Hematopoietic multipotent progenitor cell treated with erythropoietin and hydrocortisone succinate and interleukin-3 and kit ligand, for 4 days (in vitro differentiated cells): ENCODE measurements around the gene ERC2.

Experiments
- DNase-seq: peaks from one replicate; pipeline ENCODE4 v3.0.0-alpha.2; 2015

ERC2 gene

DNA sequence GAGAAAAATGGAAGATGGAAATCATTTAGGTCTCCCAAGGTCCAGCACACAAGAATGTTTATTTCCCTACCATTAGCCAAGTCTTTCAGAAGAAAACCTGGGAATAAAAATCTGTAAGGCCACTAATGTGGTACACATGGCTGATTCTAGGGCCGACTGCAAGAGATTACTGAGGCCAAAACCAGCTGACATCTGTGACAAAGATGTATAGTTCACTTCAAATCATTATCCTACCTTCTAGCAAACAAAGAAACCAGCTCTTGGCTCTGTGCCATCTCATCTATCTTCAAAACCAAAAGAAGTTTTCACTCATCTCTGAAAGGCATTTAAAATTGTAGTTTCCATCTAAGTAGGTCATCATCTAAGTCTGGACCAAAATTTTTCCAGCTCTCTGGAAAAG lies 43.9 kb downstream of the ERC2 start:
- DNase-seq: no peak

DNA sequence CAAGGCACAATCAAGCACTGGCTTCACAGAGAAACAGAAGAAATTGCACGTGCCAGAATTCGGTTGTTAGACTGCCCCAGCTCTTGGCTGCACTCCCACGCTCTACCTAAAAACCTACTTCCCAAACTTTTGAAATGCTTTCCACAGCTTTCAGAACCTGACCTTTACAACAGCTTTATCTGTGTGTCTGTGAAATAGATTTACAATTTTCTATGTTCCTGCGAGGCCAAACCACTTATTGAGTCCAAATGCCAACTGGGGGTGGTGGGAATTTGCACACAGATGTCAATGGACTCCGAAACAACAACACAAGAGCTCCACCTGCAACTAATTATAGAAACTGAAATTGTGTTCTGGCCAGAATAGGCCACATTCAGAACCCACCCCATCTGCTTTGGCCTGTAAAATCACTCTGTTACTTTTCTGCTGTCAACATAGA lies 44.6 kb downstream of the ERC2 start:
- no peak for DNase-seq

DNA sequence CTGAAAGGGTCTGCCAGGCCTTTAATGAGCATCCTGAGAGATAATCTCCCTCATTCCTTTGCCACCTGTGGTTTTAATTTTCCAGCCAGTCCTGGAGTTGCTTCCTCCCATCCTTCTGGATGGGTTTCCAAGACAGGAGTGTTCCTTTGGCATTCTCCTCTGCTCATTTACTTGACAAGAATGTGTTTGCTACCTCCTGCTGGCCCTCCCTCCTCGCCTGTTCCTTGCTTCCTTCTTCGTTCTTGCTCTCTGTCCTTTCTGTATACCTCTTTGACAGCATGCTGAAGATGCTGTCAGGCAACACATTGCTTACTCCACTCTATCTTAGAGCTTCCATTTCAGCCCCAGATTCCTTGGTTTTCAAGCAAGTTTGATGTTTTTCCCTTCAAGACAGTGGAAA lies 46.0 kb downstream of the ERC2 start:
- no peak for DNase-seq

DNA sequence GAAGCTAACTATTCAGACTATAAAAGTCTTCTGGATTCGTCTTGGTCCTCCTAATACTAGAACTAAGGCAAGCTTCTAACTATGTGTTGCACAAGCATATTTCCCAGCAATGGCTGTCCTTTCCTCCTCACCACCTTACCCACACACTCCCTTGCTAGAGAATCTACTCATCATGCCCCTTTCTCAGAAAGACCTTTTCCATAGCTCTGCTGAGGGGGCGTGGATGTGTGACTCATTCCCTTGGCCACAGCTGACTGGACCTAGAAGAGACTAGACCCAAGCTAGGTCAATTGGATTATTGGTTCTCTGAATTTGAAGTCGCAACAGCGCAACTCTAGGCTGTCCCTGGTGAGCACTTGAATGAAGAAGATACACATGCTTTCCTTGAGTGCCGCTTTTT lies 47.1 kb downstream of the ERC2 start:
- DNase-seq: no peak

DNA sequence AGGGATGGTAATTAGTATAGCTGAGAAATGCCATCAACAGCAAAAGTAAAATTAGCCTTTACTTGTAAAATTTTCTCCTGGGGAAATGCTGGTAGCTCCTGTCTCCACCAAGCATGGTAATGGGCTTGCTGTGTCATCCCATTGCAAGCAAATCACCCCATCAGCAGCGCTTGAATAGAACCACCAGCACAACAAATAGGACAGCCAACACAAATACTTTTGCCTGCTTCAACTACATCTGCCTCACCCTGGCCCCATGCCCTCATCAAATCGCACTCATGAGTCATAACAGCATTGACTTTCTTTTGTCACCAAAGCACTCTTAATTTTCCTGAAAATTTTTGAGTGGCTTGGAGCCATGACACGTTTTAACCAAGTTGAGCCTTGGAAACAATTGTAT lies 52.6 kb downstream of the ERC2 start:
- no peak for DNase-seq

DNA sequence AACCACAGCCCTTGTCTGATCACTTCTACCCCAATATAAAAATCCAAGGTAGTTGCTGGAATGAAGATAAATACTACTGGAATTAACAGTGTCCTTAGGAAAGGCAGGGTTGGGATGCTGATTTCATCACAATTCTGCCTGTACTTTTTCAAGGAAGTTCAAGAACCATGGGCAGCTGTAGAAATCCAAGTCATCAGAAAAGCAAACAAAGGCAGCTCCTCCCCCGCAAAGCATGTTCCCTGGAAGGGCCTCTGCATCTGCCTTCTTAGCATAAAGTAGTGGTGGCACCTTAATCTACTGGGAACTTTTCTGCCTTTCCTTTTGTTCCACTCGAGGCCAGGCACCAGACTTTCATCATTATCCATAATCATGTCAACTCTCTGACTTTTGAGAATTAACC lies 54.4 kb downstream of the ERC2 start:
- DNase-seq: no peak

DNA sequence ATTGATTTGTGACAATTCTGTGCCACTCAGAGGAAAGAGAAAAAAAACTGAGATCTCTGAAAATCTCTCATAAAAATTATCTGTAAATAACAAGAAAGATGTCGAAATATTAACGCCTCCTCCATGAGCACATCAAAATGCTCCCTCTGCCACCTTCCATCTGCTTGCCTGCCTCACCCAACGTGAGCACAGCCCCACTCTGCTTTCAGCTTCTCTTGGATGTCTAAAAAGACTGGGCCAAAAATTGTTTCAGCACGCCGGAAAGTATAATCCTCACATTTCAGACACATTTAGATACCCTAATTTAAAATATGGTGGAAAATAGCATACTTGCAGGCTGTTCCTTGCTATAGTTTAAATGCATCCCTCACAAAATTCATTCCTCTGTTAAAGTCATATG lies 57.1 kb downstream of the ERC2 start:
- no peak for DNase-seq

DNA sequence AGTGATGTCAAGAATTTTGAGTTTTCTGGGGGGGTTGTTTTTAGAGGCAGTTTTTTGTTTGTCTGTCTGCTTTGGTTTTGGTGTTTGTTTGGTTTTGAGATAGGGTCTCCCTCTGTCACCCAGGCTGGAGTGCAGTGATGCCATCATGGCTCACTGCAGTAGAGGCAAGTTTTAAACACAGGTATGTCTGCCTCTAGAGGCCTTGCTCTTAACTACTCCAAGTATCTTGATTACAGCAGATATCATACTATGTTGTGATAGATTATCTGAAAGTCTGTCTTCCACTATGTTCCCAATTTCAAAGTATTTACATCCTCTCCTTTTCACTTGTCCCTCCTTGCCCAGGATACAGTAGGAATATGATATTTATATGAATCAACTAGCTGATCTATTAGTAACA lies 57.7 kb downstream of the ERC2 start:
- no peak for DNase-seq

DNA sequence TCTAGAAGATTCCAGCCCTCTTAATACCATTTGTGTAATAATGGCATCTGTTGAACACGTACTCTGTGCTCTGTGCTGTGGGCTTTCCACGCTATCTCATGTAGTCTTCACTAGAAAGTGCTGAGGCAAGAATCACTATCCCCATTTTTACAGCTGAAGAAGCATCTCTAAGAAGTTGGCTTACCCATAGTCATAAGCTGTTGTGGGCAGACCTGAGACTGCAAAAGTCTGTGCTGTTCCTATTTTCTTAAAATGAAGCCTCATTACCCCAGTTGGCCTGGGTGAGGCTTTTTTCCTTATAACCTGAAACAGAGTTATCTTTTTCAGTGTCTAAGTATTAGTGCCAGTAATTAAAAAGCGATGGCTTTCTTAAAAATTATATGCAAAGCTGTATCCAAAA lies 58.5 kb downstream of the ERC2 start:
- no peak for DNase-seq

DNA sequence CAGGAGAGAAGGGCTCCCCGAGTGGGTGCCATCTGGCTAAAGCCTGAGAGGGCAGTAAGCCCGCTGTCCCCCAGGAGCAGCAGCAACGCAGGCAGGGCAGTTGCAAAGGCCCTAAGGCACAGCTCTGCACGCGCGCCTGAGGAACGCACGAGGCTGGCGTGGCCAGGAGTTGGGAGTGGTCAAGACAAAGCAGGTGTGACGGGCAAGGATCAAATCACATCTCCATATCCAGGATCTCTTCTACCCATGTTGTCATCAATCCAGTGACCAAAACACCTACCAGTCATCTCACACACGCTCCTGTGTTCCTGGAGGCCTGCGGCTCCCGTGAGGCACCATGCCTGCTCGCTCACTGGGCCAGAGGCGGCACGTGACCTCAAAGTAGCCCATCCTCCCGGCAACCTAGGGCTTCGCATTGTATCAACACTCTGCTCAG lies 59.5 kb downstream of the ERC2 start:
- no peak for DNase-seq

DNA sequence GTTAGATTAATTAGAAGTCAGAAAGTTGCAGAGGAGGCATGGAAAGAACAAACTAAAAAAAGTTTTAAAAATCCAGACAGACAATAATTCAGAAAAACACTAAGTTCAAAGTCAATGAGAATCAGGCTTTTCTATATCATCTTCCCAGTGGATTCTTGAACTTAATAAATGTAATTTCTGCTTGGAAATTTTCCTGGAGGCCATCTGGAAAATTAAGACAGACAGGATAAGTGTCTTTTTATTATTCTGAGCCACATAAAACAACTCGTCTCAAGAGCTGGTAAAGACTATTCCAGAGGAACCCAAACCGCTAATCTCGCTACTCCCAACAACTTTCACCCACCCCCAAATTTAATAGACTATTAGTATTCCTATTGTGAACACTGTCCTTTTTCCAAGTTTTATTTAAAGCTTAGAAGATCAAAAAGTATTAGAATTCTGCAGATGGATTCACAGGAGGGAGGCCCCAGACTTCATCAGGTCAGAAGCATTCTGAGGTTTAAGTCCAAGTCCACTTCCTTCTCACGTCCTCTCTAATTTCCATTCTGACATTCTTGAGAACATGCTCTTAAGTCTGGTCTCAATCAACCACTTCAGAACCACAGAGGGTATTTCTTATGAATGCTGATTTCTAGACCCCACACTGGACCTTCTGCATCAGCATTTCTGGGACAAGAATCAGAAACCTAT lies 61.3 kb downstream of the ERC2 start:
- DNase-seq: no peak

DNA sequence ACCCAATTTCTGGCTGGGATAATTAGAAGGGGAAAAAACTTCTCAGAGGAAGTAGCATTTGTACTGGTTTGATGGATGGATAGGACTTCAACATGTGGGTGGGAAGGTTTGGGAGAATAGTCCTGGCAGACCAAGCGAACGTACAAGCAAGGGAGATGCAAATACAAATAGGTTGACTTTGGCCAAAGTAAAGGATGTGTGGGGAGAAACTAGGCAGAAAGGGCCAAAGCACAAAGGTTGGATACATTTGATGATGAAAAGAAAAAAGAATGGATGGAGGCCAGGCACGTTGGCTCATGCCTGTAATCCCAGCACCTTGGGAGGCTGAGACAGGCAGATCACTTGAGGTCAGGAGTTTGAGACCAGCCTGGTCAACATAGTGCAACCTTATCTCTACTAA lies 63.4 kb downstream of the ERC2 start:
- no peak for DNase-seq

DNA sequence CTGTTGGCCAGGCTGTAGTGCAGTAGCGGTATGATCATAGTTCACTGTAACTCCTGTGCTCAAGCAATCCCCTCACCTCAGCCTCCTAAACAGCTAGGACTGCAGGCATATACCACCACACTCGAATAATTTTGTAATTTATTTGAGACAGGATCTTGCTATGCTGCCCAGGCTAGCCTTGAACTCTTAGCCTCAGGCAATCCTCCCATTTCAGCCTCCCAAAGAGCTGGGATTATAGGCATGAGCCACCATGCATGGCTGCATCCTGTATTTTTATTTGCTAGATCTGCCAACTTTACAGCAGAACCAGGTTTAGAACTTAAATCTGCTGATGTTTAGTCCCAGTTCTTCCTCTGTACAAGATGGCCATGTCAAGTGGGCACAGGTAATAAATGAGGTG lies 69.6 kb downstream of the ERC2 start:
- no peak for DNase-seq

DNA sequence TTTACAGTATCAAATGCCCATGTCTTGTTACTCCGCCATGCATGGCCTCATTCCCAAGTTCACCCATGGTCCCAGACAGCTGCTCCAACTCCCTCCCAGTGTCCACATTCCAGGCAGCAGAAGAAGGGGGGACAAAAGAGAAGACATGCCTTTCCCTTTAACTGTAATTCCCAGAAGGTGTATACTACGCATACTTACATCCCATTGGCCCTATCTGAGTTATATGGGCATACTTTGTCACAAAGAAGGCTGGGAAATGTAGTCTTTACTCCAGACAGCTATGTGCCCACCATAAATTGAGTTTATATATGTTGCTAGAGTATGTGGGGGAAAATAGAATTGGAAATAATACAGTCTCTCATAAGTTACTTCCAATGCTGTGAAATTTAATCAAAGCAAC lies 70.5 kb downstream of the ERC2 start:
- no peak for DNase-seq

DNA sequence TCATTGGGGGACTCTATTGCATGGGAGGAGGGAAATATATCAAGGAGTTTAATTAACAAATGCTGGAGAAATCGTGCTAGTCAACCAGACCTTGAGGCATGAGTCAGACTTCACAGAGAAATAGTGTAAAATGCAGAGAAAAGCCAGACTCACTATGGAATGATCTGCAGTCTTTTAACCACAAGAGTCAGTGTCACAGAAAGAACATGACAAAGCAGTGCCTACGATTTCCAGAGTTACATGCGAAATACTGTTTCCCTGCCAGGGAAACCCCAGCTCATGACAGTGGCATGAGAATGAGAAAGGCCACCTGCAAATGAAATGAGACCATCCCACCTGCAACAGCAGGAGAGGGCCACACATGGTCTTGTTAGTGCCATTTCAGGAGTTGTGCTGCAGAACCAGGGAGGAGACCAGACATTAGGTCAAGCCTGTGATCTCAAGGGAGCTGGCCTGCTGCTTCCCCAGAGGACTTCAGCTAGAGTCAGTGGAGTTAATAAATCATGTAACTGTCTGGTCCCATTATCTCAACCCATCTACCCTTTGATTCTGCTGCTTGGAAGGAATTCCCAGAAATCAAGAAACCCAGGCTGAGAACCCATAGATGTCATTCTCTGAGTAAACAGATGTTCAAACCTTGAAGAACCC lies 79.0 kb downstream of the ERC2 start:
- DNase-seq: no peak

DNA sequence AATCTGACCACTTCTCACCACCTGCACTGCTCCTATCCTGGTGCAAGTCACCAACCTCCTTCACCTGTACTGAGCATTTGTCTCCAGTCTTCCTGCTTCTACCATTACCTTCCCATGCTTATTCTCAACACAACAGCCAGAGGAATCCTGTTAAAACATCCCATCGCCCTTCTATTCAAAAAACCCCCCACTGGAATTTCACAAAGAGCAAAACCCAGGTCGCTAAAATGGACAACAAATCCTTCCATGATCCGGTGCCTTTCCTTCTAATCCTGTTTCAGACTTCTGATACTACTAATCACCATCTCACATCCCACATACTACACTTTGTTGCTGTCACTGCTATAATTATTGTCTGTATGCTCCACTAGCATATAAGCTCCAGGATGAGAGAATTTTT lies 85.2 kb downstream of the ERC2 start:
- DNase-seq: no peak

DNA sequence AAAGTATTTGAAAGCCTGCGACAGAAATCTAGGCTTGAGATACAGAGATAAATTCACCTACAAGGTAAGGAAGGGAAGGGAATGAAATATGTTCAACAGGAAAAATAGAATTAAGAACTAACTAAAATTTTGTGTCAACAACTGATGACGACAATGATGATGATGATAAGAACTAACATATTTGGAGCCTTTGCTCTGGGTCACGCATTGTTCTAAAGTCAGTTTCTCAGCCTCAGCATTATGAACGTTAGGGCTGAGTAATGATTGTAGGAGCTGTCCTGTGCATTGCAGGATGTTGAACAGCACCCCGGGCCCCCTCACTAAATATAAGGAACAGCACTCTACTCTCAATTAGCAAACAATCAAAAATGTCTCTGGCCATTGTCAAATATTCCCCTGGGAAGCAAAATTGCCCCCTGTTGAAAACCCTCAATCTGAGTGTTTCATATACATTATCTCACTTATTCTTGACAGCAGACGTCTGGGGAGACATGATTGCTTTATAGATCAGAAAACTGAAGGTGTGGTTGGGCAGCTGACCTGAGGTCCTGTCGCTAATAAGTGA lies 88.5 kb downstream of the ERC2 start:
- no peak for DNase-seq

DNA sequence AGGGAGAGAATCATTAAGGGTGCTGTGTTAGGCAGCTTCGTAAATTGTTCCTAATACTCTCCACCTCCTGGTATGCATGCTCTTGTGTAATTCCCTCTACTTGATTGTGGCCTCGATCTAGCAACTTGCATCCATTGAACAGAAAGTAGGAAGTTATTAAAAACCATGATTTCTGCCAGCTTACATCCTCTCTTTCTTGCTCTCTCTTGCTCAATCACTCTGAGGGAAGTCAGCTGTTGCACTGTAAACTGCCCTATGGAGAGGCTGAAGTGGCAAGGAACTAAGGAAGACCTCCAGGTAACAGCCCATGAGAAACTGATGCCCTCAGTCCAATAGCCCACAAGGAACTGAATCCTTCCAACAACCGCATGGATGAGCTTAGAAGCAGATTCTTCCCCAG lies 92.6 kb downstream of the ERC2 start:
- DNase-seq: peak; percentile 22

DNA sequence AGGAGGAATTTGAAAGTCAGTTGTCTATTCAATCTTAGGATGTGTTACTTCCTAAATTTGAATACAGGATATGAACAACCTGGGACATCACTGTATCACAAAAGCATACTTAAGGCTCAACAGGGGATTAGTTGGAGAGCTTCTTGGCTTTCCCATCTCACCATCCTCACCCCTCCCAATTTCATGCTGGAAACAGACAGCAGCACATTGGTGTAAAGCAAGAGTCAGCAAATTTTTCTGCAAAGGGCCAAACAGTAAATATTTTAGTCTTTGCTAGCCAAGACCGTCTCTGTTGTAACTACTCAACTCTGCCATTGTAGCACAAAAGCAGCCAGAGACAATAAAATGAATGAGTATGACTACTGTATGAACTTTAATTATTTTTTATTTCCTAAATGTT lies 94.9 kb downstream of the ERC2 start:
- no peak for DNase-seq

DNA sequence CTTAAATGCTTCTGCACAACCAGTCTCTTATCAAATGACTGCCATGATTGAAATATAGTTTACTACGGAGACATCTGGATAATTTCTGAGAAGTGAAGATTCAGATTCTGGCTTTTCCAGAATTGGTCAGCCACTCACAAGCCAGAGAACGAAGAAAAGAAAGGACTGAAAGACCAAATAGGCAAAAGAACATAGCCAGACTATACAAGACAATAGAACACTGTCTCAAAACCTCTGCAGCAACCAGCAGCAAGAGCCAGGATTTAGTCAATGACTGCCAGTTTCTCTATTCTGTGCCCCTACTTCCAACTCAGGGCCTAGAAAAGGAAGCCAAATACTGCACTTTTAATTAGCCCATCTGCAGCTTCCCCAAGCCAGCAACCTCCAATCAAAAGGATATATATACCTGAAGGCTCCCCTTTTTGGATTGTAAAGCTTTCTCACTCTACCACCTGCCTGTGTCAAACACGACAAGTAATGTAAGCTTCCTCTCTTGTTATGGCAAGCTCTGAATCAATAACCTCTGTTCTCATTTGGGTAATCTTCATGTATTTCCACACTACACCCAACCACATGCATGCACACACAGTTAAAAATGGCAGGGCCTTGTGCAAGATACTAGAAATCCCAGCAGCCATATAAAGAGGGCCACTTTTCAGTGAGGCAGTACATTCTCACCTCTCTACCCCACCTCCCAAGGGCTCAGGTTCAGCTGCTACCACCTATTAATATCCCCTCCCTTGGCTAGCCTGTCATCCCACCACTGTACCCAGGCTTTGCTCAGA lies 97.1 kb downstream of the ERC2 start:
- DNase-seq: no peak

DNA sequence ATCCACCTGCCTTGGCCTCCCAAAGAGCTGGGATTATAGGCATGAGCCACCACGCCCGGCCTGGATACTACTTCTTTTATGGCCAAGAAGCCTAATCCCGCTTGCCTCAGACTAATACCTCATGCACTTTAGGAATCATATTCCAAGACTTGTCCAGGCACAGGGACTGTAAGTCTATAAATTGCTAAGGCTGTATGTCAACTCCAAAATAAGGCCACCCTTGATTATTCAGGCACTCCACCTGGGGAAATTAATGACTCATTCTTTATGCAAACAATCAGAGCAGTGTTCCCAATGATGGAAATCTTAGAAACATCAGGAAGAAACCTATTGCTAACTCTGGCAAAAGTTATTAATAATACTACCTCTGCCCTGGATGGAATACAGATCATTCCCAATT lies 98.4 kb downstream of the ERC2 start:
- DNase-seq: no peak

DNA sequence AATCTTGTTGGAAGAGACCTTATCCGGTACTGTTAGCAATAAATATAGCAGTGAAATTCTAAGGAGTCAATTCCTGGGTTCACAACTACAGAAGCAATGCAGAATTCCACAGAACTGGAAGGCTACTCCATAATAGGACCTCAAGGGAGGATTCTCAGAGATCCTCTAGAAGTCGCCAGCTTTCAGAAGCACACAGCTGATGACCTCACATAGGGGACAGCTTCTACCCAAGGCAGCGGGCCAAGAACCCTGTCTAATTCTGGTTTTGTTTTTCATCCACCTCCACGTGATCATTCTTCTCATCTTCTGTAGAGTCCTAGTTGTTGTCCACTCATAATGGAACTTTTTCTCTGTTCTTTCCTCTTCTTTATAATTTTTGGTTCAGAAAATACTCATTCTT lies 99.4 kb downstream of the ERC2 start:
- no peak for DNase-seq

DNA sequence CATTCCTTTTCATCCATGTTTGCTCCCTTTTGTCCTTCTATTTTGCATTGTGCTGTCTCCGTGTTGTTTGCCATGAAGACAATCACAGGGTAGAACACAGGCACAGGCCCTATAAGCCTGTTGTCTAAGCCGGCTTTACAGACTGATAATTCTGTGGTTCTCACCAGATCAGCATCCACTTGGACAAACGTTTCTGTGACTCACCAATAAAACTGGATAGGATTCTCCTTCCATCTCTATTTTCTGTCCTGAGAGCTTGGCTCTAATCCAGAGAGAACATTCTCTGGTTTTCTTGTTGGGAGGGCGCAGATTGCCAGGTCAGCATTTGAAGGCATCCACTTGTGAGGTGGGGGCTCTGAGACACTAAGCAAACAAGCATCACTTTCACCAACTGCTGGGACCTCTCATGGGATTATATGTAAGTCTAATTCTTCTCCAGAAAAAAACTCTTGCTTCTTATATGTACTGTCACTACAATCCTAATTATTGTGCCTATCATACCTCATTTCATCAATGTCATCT lies 101.6 kb downstream of the ERC2 start:
- DNase-seq: no peak
